Osteoblast (primary cell): ENCODE results near the gene ANKS1B. TPM values are rescaled to one million over a fixed set of nuclear protein-coding genes. Genes with fewer than 3 reads are reported as not detected.

Source experiments
- DNase-seq: peaks from one replicate; pipeline ENCODE4 v3.0.0; 2011; ENCODE audit warnings: low spot score, mixed read lengths; ENCODE audit not compliant: insufficient read length; ENCODE audit errors: missing footprints
- H2AFZ ChIP-seq: 2 replicates; pipeline ENCODE4 v1.6.0; 2011; ENCODE audit warnings: mild to moderate bottlenecking, low read length
- H3K27ac ChIP-seq: 2 replicates; pipeline ENCODE4 v1.5.1; 2011; ENCODE audit warnings: mild to moderate bottlenecking, low read depth, low read length, moderate library complexity
- H3K27me3 ChIP-seq: 2 replicates; pipeline ENCODE4 v1.6.0; 2012; ENCODE audit warnings: mild to moderate bottlenecking, control low read depth, inconsistent platforms, low read length, moderate library complexity; ENCODE audit not compliant: insufficient read depth
- H3K36me3 ChIP-seq: 2 replicates; pipeline ENCODE4 v1.5.1; 2011; ENCODE audit warnings: mild to moderate bottlenecking, low read length, control low read depth, moderate library complexity; ENCODE audit not compliant: insufficient read depth
- H3K4me1 ChIP-seq: 2 replicates; pipeline ENCODE4 v1.5.1; 2011; ENCODE audit warnings: mild to moderate bottlenecking, low read length, control low read depth, moderate library complexity; ENCODE audit not compliant: insufficient read depth
- H3K4me2 ChIP-seq: 2 replicates; pipeline ENCODE4 v1.6.0; 2011; ENCODE audit warnings: mild to moderate bottlenecking, low read length; ENCODE audit not compliant: insufficient read depth
- H3K4me3 ChIP-seq: fragments of 200-600 bp; sonication (generic); 3 replicates; pipeline ENCODE4 v1.5.1; 2012; ENCODE audit warnings: mild to moderate bottlenecking, low read length, inconsistent platforms; ENCODE audit not compliant: insufficient read depth
- H3K79me2 ChIP-seq: 2 replicates; pipeline ENCODE4 v1.6.0; 2012; ENCODE audit warnings: mild to moderate bottlenecking, low read length, control low read depth, inconsistent platforms; ENCODE audit not compliant: insufficient read depth
- H3K9me3 ChIP-seq: 2 replicates; pipeline ENCODE4 v1.5.1; 2011; ENCODE audit warnings: low read depth, low read length, control low read depth
- H4K20me1 ChIP-seq: 2 replicates; pipeline ENCODE4 v1.6.0; 2012; ENCODE audit warnings: mild to moderate bottlenecking, low read length, control low read depth; ENCODE audit not compliant: insufficient read depth
- CTCF ChIP-seq: IDR thresholded peaks from 2 replicates; pipeline ENCODE4 v1.5.1; 2011; ENCODE audit warnings: mild to moderate bottlenecking, low read depth, low read length, moderate library complexity; ENCODE audit errors: extremely low read depth
- total RNA-seq: library from RNA; depleted of rRNA; stranded (reverse); fragments of >200 nt; gene quantifications from 2 replicates; pipeline ENCODE4 v1.2.3, GENCODE V29; 2012

Gene ANKS1B
- total RNA-seq, 1 donor: 2.2 TPM

GRCh38 chr12:99056186-99056585 is 928.5 kb downstream of the ANKS1B start:
- no peak for TF ChIP-seq CTCF
- H3K27me3 ChIP-seq: no peaks in the 10 kb centered on the region
- H3K4me2 ChIP-seq: no peak overlapping the region

GRCh38 chr12:99055299-99055698 is 929.4 kb downstream of the ANKS1B start:
- H2AFZ ChIP-seq: no peak overlapping the region
- no peak for DNase-seq
- H3K27ac ChIP-seq: no peak overlapping the region
- H4K20me1 ChIP-seq: no peaks in the 10 kb centered on the region
- no peaks in the 10 kb centered on the region for H3K4me1 ChIP-seq
- no peaks in the 10 kb centered on the region for H3K36me3 ChIP-seq
- TF ChIP-seq CTCF: no peak
- H3K4me3 ChIP-seq: no peak overlapping the region
- H3K27me3 ChIP-seq: no peaks in the 10 kb centered on the region
- H3K79me2 ChIP-seq: no peaks in the 10 kb centered on the region
- no peaks in the 10 kb centered on the region for H3K9me3 ChIP-seq
- H3K4me2 ChIP-seq: no peak overlapping the region

More at GRCh38 chr12:99056186-99056585, 928.5 kb downstream of the ANKS1B start:
- no peaks in the 10 kb centered on the region for H3K79me2 ChIP-seq
- no peaks in the 10 kb centered on the region for H4K20me1 ChIP-seq
- no peak overlapping the region for H3K27ac ChIP-seq
- H3K36me3 ChIP-seq: no peaks in the 10 kb centered on the region
- no peaks in the 10 kb centered on the region for H3K4me1 ChIP-seq
- H3K4me3 ChIP-seq: no peak overlapping the region
- no peak overlapping the region for H2AFZ ChIP-seq
- no peak for DNase-seq
- H3K9me3 ChIP-seq: no peaks in the 10 kb centered on the region

- Histone ChIP-seq H3K27ac (no peak overlapping the region), H3K9me3 (no peaks in the 10 kb centered on the region), H2AFZ (no peak overlapping the region), H3K4me2 (no peak overlapping the region), H3K27me3 (no peaks in the 10 kb centered on the region), H3K4me3 (no peak overlapping the region), H3K4me1 (no peaks in the 10 kb centered on the region), H3K79me2 (no peaks in the 10 kb centered on the region), H3K36me3 (no peaks in the 10 kb centered on the region), H4K20me1 (no peaks in the 10 kb centered on the region)
- DNase-seq: no peak
- TF ChIP-seq CTCF: no peak
Measured at GRCh38 chr12:99054601-99055128, 930.1 kb downstream of the ANKS1B start.

GRCh38 chr12:99053616-99054362 is 930.9 kb downstream of the ANKS1B start:
- H2AFZ ChIP-seq: no peak overlapping the region
- H3K4me1 ChIP-seq: no peaks in the 10 kb centered on the region
- no peak for DNase-seq
- H3K9me3 ChIP-seq: no peaks in the 10 kb centered on the region
- no peaks in the 10 kb centered on the region for H3K27me3 ChIP-seq
- H3K4me3 ChIP-seq: no peak overlapping the region
- no peaks in the 10 kb centered on the region for H4K20me1 ChIP-seq
- no peak overlapping the region for H3K27ac ChIP-seq
- H3K36me3 ChIP-seq: no peaks in the 10 kb centered on the region
- no peak for TF ChIP-seq CTCF
- no peaks in the 10 kb centered on the region for H3K79me2 ChIP-seq
- H3K4me2 ChIP-seq: no peak overlapping the region
